Activated T-cell treated with anti-CD3 and anti-CD28 coated beads for 1 hour (primary cell): Measurements from ENCODE around the gene MXRA7.

Source experiments
- DNase-seq: peaks from one replicate; pipeline ENCODE4 v3.0.0-alpha.2; 2020; ENCODE audit warnings: low read depth

Gene MXRA7

DNA sequence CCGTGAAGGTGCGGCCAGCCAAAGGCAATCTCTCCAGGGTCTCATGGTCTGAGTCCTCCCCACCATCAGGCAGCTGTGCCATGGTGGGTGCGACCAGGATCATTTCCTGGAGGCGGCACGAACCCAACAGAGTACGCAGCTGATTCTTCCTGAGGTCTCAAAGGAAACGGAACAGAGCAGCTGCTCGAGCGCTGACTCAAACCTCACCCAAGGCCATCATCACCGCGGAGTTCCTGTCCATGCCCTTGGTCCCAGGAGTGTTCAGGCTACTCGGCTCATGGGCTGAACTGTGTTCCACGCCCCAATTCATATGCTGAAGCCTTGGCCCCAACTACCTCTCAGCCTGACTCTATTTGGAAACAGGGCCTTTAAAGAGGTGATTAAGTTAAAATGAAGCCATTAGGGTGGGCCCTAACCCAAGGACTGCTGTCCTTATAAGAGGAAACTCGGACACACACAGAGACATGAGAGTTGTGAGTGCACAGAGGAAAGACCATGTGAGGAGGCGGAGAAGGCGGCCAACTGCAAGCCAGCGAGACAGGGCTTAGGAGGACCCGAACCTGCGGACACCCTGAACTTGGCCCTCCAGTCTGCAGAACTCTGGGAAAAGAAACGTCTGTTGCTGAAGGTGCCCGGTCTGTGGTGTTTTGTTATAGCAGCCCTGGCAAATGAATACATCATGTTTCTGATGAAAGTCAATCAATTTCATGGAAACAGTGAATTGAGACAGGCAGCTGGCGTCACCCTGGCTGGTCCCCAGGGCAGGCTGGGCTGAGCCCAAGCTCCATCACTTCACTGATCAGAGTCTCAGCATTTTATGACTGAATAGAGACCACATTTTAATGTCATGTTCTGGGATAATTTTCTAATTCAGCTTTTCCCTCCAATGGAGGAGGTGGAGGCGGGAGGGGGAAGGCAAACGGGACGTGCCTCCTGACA is 13.7 kb downstream of the MXRA7 start:
- no peak for DNase-seq

DNA sequence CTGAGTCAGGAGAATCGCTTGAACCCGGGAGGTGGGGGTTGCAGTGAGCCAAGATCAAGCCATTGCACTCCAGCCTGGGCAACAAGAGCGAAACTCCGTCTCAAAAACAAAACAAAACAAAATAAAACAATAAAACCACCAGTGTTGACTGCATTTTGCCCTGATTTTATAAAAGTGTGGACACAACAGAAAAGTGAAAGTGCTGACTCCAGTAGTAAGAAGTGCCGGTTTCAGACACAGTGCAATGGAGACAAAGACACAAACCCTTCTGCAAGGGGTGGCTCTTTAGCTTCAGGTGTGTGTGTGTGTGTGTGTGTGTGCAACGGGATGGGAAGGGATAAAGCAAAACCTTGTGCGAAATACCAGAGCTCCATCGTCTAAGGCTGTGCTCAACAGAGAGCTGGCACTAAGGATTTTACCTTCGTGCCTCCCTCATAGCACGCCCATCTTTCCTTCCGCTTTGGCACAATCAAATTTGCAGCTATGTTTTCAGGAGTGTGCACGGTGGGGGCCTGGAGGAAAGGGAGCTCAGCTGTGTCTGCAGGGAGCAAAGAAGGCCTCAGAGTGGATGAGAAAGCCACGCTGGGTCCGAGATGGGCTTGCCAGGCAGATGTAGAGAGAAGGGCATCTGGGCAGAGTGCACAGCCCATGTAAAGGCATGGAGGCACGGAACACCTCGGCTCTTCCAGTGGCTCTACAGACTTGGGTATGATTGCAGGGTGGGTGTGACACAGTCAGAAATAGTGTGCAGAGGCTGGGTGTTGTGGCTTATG is 15.5 kb downstream of the MXRA7 start:
- DNase-seq: no peak

DNA sequence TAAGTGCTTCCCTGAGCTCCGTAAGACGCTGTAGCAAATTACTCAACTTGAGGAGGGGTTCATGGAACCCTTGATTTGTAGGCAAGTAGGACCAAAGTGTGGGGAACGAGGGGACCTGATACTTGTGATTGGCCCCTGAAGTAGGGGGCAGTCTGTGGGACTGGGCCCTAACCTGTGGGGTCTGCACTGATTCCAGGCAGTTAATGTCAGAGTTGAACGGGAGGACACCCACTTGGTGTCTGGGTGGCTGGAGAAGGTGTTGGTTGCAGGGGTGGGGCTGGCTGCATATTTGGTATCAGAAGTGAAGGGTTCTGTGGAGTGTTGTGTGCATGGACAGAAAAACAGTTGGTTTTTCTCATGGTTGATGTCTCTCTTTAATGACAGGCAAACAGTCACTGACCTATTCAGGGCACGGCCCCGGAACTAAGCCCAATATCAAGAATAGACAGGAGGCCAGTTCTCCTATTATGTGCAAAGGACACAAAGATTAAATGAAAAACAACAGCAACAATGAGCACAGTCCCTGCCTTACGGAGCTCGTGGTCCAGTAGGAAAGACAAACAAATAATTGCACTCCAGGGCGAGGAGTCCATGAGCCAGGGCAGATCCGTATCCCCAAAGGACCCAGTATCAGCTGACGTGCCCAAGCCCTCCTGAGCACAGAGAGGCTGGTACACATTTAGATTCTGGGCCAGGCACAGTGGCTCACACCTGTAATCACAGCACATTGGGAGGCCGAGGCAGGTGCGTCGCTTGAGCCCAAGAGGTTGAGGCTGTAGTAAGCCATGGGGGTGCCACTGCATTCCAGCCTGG is 19.2 kb downstream of the MXRA7 start:
- no peak for DNase-seq

DNA sequence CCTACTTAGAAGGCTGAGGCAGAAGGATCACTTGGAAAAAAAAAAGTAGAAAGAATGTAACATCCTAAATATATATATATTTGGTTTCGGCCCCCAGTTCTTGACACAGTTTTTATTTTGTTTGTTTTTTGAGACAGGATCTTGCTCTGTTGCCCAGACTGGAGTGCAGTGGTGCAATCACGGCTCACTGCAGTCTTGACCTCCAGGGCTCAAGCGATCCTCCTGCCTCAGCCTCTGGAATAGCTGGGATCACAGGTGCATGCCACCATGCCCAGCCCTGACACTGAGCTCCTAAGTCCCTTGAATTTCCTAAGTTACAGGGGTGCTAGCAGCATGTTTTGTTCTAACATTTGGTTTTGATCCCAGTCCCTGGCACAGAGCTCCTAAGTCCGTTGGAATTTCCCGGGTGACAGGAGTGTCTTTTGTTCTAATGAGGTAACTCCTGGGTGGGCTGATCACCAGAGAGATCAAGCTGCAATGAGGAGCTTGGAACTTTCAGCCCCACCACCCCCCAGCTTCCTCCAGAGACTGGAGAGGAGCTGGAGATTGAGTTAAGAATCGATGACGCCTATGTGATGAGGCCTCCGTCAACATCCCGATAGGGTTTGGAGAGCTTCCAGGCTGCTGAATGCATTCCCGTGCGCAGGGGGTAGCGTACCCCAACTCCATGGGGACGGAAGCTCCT is 20.0 kb downstream of the MXRA7 start:
- DNase-seq: no peak

DNA sequence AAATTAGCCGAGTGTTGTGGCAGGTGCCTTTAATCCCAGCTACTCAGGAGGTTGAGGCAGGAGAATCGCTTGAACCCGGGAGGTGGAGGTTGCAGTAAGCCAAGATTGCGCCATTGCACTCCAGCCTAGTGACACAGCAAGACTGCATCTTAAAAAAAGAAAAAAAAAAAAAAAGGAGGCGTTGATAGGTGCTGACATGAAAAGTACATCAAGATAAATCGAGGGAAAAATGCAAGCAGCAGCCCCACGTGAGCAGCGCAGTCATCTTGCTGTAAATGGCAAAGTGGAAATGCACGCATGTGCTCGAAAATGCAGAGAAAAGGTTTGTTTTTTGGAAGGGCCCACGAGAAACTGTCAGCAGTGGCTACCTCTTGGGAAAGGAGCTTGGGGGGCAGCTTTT is 20.9 kb downstream of the MXRA7 start:
- DNase-seq: no peak

DNA sequence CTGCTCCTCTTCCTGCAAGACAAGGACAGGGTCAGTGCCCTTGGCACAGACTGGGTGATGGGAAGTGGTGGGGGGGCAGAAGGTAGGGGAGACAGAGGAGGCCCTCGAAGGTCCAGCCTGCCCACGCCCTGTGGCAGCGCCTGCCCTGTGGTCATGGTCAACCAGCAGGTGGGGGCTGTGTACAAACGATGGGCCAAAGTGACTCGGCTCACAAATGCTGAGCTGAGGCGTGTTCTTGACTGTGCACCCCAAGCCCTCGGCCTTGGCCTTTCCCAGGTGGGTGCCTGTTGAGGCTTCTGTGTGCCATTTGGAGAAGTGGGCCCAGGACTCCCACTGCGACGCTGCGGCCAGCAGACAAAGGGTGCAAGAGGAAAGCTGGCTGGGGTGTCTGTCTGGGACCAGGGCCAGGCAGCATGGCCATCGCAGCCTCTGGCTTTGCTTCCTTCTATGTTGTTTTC is 22.6 kb downstream of the MXRA7 start:
- DNase-seq: no peak

DNA sequence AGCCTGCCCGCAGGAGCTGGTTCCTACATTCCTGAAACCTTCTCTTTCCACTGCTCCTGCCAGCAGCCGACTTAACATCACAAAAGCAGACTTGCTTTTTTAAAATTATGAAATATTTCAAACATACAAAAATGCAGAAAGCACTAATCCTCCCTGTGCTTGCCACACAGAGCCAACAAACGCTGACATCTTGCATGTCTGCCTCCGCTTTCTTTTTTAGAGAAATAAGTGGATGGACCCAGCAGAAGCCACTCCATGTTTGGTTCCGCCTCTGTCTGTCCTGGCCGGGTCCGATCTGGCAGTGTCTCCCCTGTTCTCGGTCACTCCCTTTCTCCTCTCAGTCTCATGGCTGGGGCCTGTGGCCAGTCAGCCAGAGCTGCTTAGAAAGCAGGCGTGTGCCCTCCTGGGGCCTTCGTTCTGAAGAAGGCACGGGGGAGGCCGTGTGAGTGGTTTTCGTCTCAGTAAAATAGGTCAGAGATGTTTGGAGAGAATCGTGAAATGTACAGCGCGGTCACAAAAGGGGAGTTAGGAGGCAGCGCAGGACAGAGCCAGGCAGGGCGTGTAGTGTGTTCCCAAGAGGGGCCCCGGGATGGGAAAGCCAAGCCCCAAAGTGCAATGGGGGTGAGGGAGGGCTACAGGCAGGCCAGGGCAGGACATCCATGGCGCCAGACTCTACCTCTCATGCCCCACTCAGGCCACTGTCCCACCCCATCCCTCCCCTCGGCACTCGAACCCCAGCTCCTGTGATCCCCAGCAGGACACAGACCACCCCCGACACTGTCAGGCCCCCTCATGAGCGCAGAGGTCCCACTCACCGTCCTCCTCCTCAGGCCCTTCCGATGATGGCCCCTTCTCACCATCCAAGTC is 23.2 kb downstream of the MXRA7 start:
- no peak for DNase-seq

DNA sequence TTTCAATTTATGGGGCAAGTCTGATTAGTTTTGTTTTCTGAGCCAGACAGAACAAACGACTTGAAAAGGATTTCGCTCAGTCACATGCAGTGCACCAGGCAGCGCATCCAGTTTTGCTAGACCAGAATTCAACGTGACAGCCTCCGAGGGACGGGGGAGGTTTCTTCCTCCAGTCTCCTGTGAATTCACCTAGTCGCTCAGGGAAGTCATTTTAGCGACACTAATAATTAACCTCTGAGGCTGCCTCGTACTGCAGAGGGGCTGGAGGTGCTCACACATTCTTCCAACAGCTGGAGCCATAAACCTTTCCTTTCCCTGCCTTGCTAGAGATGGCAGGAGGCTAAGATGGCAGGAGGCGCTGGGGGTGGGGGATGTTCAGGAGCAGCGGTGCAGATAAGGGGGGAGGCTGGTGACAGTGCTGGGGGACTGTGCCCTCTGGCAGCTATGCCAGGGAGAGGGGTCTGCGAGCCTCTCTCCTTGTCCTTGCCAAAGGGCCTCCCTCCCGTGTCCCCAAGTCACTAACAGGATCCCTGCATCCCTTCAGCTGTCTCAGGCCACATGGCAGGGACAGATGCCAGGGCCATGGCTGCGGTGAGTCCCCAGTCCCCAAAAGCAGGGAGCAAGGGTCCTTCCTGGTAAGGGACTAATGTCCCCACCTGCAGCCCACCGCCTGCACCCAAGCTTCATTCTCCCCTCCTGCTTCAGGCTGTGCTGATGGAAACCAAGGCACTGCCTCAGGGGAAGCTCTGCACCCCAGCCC is 24.0 kb downstream of the MXRA7 start:
- no peak for DNase-seq

DNA sequence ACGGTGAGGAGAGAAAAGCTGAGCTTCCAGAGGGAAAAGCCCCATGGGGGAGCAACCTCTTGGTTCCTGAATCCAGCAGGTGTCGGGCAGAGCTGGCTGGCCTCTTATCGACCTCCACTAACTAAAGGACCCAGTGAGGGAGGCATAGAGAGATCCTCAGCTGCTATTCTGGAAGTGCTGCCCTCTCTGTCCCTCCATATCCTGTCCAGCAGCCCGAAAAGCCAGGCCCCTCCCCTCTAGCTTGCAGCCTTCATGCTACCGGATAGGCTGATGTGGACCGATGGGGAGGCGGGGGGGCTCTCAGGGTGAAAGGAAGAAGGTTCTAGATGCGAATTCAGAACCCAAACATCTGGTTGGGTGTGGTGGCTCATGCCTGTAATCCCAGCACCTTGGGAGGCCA is 24.9 kb downstream of the MXRA7 start:
- DNase-seq: no peak

DNA sequence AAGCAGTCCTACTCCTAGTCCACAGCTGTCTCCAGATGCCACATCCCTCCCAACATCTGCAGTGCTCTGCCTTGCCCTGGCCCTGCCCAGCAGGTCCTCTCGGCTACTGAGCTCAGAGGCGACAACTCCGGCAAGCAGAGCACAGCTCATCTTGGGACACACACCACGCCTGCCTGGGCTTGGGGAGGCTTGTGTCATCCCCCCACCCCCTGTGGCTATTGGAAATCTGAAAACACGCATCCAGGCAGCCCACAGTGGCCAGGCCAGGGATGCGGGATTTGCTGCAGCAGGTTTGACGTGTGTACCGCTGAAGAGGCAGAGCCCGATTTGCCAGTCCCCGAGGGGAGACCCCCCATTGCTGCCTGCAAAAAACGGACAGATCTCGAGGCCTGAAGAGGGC is 25.4 kb downstream of the MXRA7 start:
- no peak for DNase-seq

DNA sequence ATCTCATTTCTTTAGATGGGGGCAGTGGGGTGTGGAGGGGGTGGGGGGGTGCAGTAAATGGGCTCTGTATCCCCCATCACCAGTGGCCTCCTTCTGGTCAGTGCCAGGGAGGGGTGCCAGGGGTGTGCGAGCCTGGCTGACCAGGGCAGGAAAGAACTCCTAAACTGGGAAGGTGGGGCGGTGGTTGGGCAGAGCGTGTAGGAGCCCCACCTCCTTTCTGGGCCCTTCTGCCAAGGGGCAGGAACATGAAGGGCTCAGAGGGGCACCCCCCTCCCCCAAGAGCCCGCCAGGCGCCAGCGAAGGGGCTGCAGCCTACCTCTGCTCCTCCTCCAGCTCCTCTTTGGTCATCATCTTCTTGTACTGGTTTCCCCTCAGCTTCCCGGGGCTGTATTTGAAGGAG is 26.0 kb downstream of the MXRA7 start:
- no peak for DNase-seq

DNA sequence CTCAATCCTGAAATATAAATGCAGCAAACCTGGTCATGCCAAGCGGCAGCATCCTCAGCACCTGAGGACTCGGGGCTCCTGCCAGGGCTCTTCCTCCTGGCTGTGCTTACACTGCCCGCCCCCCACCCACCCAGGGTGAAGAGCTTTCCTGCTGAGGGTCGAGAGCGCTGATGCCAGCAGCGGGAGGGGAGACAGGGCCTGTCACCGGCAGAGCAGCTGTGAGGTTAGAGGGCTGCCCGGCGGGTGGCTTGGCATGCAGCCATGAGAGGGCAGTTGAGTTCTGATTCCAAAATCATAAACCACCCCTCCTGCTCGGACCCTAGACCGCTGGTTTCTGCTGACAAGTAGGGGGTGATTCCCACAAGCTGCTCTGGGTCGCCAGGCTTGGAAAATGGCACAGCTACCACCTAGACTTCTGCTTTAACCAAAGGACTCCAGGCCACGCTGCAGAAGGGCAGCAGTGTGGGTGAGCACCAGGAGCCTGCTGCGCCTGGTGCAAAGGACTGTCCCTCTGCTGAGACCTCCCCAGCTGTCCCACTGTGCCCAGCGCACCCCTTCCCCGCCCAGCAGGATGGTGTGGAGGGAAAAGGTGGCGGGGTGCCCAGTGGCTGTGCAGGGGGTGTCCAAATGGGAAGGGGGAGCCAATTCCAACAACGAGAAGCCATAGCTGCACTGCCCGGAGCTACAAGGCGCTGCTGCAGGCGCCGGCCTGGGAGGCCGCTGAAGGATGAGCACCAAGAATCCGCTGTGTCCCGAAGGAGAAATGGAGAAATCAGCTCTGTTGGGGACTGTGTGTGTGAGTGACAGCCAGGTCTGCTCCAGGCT is 26.6 kb downstream of the MXRA7 start:
- DNase-seq: no peak

DNA sequence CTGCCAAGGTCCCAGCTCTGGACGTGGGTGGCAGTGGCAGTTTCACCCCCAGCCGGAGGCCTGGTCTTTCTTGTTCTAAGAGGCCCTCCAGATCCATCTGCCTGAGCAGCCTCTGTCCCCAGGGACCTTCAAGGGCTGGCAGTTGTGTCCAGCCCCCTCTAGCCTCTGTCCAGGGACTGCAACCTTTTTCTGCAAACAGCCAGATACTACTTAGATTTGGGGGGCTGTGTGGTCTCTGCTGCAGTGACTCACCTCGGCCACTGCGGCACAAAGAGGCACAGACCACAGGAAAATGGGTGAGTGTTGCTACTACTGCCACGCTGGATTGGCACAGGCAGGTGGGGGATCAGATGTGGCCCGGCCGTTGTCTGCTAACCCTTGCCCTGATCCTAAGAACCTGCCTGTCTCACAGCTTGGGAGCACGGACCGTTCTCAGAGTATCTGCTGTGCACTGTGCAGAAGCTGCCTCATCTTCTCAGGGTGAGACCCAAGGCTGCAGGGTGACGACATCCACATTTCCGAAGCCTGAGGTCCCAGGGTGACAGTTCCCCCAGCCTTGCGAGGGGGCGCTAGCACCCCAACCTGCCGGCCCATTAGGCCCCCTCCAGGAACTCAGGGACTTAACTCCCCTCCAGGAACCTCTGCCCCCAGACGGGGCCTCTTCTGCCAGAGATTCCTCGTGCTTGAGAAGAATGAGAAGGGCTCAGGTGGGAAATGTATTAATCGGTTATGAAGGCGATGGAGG is 27.6 kb downstream of the MXRA7 start:
- DNase-seq: no peak

DNA sequence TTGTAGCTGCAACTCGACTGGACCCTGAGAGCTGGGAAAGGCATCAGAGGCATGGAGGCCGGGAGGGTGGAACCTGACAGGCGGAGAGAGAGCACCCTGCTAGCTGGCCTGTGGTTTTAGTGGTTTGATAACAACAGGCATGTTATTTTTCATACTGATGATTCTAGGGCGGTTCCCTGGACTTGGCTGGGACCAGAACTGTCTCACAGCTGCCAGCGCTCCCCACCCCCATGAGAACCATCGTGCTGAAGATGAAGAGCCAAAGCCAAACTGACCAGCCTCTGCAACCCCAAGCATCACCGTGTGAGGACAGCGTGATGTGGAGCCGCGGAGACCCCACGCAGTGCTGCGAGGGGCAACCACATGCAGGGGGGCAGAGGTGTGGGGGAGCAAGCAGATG is 28.5 kb downstream of the MXRA7 start:
- DNase-seq: no peak

DNA sequence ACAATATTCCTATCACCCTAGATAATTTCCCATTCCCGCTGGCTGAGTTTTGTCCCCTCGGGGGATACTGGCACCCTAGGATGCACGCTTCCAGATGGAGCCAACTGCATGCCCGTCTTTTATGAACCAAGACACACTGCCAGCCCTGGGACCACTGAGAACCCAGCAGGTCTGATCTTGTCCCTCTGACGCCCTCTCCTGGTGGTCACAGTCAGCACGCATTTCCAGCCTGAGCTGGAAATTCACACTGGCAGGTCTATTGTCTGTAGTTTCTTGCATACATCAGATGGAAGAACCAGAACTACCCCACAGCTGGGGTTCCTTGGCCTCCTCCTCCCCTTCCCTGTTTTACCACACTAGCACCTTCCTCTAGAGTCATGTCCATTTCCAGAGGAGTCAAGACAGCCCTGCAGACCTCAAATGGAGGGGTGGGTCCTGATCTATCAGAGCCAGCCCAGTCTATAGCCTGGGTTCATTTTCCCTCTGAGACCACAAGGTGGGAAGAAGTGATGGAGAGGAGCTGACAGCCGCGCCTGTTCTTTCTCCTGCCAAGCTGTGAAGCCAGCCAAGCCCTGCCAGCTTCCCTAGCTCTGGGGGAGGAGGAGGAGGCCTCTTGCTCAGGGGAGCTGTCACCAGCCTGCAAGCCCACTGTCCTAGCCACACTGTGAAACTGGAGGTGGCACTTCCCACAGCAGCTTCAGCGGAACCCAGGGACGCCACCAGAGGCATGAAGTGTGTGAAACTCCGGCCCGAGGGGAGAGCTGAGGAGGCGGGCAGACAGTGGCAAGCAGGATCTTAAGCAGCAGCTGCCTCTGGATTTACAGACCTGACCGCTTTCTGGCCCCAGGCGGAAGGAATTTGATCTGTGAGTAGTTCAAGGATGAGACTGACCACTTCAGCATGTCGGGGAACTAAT is 29.3 kb downstream of the MXRA7 start:
- peak; percentile 63 for DNase-seq

DNA sequence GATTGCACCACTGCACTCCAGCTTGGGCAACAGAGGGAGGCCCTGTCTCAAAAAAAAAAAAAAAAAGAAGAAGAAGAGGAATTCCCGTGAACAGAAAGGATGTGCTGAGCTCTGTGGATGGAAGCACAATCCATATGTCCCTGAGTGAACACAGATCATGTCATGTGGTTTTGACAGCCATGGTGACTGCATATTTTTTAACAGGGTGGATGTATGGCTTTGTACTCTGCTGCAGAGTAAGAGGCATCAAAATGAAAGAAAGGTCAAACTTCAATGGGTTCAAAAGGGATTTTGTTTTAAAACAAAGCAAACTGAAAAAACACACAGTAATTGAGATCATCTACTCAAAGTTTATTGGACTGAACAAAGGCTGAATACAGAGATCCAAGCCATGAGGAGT is 31.5 kb downstream of the MXRA7 start:
- no peak for DNase-seq

DNA sequence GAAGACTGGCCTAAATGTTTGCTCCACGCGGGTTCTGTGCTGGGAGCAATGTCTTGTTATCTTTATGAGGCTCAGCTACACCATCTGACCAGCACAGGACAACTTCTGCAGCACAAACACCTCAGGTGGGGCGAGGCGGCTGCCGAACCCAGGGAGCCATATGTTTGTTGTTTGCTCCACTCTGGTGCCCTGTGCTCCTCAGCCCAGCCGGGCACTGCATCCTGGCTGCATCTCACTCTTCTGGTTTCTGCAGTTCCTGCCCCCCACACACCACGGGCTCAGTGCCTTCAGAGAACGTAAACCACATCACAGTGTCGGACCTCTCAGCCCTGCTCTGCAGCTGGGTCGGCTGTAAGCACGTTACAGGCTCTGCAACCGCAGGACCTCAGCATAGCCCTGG is 32.4 kb downstream of the MXRA7 start:
- DNase-seq: peak; percentile 16
